Esophagus mucosa (tissue), 1 donor: ENCODE results near the gene TPST2. TPM values are rescaled to one million over a fixed set of nuclear protein-coding genes. Genes with fewer than 3 reads are reported as not detected.

ENCODE experiments used
- total RNA-seq: library from RNA; stranded (reverse); gene quantifications from one replicate; pipeline ENCODE4 v1.2.4, GENCODE V29; 2023
- donor health status: DM: yes; HTN: yes; CAD: no.

TPST2 gene
- total RNA-seq, 1 donor from 2014 or later: 17.5 TPM

Other genes with a start within 250 kb of the TPST2 start
- 2.1 TPM for gene ASPHD2, start 160.9 kb downstream of the TPST2 start, total RNA-seq
- gene HPS4, start 106.3 kb downstream of the TPST2 start, total RNA-seq: 26.2 TPM
- 21.0 TPM for gene SRRD, start 106.3 kb downstream of the TPST2 start, total RNA-seq
- gene TFIP11, start 77.7 kb downstream of the TPST2 start, total RNA-seq: 23.2 TPM
- gene CRYBB1, start 27.9 kb upstream of the TPST2 start, total RNA-seq: not detected
- not detected for gene CRYBA4, start 31.8 kb upstream of the TPST2 start, total RNA-seq
- 1.1 TPM for gene MIAT, start 67.5 kb upstream of the TPST2 start, total RNA-seq